AG08396 (cell line): Measurements from ENCODE around the gene CCDC74B.
"Not testable (repeated sequence)": the region's sequence is repeated elsewhere in the genome, so short reads cannot be mapped to it uniquely, and the experiment has no call there.

ENCODE experiments used
- DNase-seq: peaks from one replicate; pipeline ENCODE4 v3.0.0; 2012; ENCODE audit warnings: low spot score, mixed read lengths

The CCDC74B gene

GRCh38 chr2:130150181-130151144 is 5.6 kb upstream of the CCDC74B start:
- no peak for DNase-seq

GRCh38 chr2:130148515-130148914 is 3.6 kb upstream of the CCDC74B start:
- DNase-seq = not testable (repeated sequence)

DNA sequence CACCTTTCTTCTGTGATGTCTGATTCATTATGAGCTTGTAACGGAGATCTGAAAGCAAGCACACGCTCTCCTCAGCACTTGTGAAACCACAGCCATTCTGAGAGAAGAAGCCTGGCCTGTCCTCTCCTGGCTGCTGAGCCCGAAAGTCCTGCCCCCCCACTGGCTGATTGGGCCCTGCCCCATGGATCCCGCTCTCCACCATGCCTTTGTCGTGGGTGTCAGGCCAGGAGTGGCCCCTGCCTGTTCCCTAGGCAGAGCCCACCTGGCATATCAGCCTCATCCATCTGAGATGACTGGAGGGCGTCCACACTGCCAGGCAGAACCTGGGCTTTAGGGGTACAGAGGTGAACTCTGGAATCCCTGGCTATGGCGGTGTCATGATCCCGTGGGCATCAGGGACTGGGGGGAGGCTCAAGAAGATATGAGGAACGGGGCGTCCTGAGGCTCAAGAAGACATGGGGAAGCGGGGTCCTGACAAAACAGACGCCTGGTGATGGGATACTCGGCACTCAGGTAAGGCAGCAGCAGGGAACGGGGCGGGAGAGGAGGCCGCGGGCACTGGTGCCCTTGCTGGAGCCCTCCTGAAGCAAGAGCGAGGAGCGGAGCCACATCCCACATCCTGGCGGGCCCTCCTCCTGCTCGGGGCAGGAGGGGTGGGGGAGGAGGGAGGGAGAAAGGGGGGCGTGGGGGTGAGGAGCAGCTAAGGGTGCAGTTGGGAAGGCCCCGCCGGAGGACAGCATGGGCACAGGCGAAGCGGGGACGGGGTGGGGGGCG is 1.5 kb downstream of the CCDC74B start:
- not testable (repeated sequence) for DNase-seq

GRCh38 chr2:130142396-130143265 is 2.3 kb downstream of the CCDC74B start:
- DNase-seq = not testable (repeated sequence)

GRCh38 chr2:130141645-130142370 is 3.1 kb downstream of the CCDC74B start:
- not testable (repeated sequence) for DNase-seq

- DNase-seq = not testable (repeated sequence)
These were observed 3.9 kb downstream of the CCDC74B start for GRCh38 chr2:130141002-130141401.

DNA sequence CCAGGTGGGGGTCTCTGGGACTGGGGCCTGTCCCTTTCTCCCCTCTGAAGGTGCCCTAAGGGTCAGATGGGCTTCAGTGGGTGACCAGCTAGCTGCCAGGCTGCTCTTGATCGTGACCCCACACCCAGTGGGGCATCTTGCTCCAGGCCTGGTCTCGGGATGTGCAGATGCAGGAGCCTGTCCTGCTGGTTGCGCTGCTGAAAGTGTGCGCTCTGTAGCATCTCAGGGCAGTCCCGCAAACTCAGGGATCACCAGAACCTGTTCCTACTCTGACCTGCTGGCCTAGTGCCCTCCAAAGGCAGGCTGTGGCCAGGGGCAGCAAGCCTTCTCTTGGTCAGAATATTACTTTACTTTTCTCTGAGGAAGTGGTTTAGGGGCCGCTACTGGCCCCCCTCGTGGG is 4.4 kb downstream of the CCDC74B start:
- not testable (repeated sequence) for DNase-seq

GRCh38 chr2:130139331-130140280 is 5.3 kb downstream of the CCDC74B start:
- DNase-seq = not testable (repeated sequence)

GRCh38 chr2:130138841-130139251 is 6.1 kb downstream of the CCDC74B start:
- DNase-seq = not testable (repeated sequence)

GRCh38 chr2:130138326-130138725 is 6.6 kb downstream of the CCDC74B start:
- not testable (repeated sequence) for DNase-seq

DNA sequence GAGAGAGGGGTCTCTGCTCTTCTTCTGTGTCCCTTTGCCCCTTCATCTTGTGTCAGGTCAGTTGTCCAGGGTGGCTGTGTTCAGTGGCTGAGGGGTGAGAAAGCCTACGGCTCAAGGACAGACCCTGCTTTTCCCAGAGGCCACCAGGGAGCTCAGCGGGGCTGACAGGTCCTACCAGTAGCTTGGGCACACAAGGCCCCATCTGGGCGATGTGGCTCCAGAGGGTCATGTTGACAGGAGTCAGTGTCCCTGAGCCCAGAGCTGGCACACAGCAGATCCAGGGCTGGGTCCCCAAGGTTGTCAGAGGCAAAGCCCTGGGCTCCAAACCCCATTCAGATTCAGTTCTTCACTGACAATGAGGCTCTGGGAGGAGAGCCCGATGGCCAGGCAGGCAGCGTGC is 7.8 kb downstream of the CCDC74B start:
- not testable (repeated sequence) for DNase-seq

GRCh38 chr2:130136546-130136945 is 8.4 kb downstream of the CCDC74B start:
- DNase-seq = not testable (repeated sequence)

DNA sequence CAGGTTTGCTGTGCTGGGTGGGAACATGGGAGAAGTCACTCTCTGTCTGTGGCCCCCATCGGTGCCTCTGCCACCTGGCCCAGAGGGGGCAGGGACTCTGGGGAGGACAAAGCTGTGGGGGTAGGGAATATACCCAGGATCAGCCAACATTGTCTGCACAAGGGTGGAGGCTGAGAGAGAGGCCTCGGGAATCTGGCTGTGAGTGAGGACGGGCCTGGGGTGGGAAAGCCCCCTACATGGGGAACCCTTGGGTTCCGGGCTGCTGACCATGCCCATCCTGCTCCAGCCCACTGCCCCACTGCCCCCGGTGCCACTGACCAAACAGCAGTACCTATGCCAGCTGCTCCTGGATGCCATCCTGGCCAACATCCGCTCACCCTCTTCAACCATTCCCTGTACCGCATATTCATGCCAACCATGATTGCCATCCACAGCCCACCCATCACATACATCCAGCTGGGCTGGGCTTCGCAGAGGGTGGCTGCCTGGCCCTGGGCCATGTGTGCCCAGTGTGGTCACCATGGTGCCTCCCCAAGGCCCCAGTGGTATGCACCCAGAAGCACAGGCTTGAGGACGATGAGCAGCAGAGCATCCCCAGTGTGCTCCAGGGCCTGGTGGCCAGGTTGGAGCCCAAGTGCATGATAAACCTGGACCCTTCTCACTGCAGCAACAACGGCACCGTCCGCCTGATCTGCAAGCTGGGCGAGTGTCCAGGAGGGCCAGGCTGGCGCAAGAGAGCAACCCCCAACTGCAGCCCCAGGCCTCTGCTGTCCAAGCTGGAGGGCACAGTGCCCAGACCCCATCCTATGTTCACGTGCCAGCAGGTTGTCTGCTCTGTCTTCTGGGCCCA is 9.0 kb downstream of the CCDC74B start:
- no peak for DNase-seq

GRCh38 chr2:130129120-130129829 is 15.6 kb downstream of the CCDC74B start, which contains the start of gene POTEF:
Gene POTEF (minus strand): TSS chr2:130129222. CDS start chr2:130120515, 8,707 bp downstream.
- not testable (repeated sequence) for DNase-seq

- DNase-seq = not testable (repeated sequence)
These were observed 16.4 kb downstream of the CCDC74B start for GRCh38 chr2:130128464-130128863.

DNA sequence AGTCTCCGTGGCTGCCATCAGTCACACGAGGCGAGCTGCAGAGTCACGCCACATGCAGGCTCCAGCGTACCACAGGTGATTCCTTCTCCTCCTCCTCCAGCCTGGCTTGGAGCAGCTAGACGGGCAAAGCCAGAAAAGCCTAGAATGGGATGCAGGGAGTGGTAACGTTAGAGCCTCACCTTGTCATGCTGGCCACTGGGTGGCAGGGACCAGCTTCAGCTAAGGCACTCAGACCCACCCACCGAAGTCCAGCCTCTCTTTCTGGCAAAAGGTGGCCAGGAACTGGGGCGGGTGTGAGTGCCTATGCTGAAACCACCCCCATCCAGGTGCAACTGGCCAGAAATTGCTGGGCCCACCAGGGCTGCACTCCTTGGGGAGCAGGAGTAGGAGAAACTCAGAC is 17.2 kb downstream of the CCDC74B start:
- DNase-seq = not testable (repeated sequence)

- not testable (repeated sequence) for DNase-seq
These were observed 24.0 kb downstream of the CCDC74B start for GRCh38 chr2:130120924-130121323.
